NB4 (cell line): ENCODE data around the gene CILP.

Source experiments
- CTCF ChIP-seq: IDR thresholded peaks from one replicate; pipeline ENCODE4 v1.5.1; 2012; ENCODE audit warnings: low read depth, low read length
- MAX ChIP-seq: IDR thresholded peaks from 2 replicates; pipeline ENCODE4 v1.6.1; 2011; ENCODE audit warnings: low read depth, low read length
- MYC ChIP-seq: IDR thresholded peaks from 2 replicates; pipeline ENCODE4 v1.6.1; 2011; ENCODE audit warnings: low read depth, low read length
- POLR2A ChIP-seq: IDR thresholded peaks from 2 replicates; pipeline ENCODE4 v1.6.1; 2011; ENCODE audit warnings: mild to moderate bottlenecking; ENCODE audit not compliant: insufficient read length; ENCODE audit errors: extremely low read depth

GRCh38 chr15:65183865-65184159 lies 27.5 kb downstream of the CILP start:
- no peak for TF ChIP-seq CTCF
- TF ChIP-seq POLR2A, result no peak
- no peak for TF ChIP-seq MAX
- no peak for TF ChIP-seq MYC
